K562 (cell line): ENCODE results near the gene SLC9A1. TPM values are rescaled to one million over a fixed set of nuclear protein-coding genes. Genes with fewer than 3 reads are reported as not detected.

Source experiments
- ARHGAP35 ChIP-seq: fragments of 450-650 bp; IDR thresholded peaks from 2 replicates; pipeline ENCODE4 v1.6.1; 2018; ENCODE audit not compliant: partially characterized antibody
- BRD9 ChIP-seq: fragments of 450-650 bp; IDR thresholded peaks from 2 replicates; pipeline ENCODE4 v1.6.1; 2018; ENCODE audit warnings: low read depth; ENCODE audit not compliant: partially characterized antibody
- CBFA2T2 ChIP-seq: fragments of 450-650 bp; conservative IDR thresholded peaks from 2 replicates; pipeline ENCODE4 v1.6.1; 2017; ENCODE audit warnings: mild to moderate bottlenecking
- CBX2 ChIP-seq: fragments of 200-600 bp; sonication (generic); IDR thresholded peaks from one replicate; pipeline ENCODE4 v1.6.1; 2012; ENCODE audit warnings: mild to moderate bottlenecking, low read length, inconsistent platforms; ENCODE audit not compliant: insufficient read depth, poor library complexity, severe bottlenecking
- ELF4 ChIP-seq: fragments of 450-650 bp; formaldehyde crosslinking; IDR thresholded peaks from 2 replicates; pipeline ENCODE4 v1.4.0; 2022; ENCODE audit warnings: missing genetic modification characterization
- GATAD2A ChIP-seq: fragments of 450-650 bp; IDR thresholded peaks from 2 replicates; pipeline ENCODE4 v1.6.1; 2017
- HEY1 ChIP-seq: fragments of 250-450 bp; sonication (Bioruptor Pico); IDR thresholded peaks from 2 replicates; pipeline ENCODE4 v1.5.0; 2020; ENCODE audit warnings: mild to moderate bottlenecking, moderate library complexity, borderline replicate concordance
- KAT2B ChIP-seq: IDR thresholded peaks from one replicate; pipeline ENCODE4 v1.6.1; 2012; ENCODE audit warnings: low read depth, mild to moderate bottlenecking, control low read depth, inconsistent platforms, low read length, moderate library complexity
- MIER1 ChIP-seq: fragments of 450-650 bp; IDR thresholded peaks from 2 replicates; pipeline ENCODE4 v1.6.1; 2016; ENCODE audit warnings: antibody characterized with exemption, mild to moderate bottlenecking, low read depth
- POLR2AphosphoS5 ChIP-seq: IDR thresholded peaks from 2 replicates; pipeline ENCODE4 v1.6.1; 2011; ENCODE audit warnings: mild to moderate bottlenecking, low read depth, low read length, moderate library complexity; ENCODE audit not compliant: control insufficient read depth, insufficient read depth
- POLR3G ChIP-seq: IDR thresholded peaks from 2 replicates; pipeline ENCODE4 v1.6.1; 2011; ENCODE audit not compliant: insufficient read length, insufficient replicate concordance; ENCODE audit errors: extremely low read depth
- RBM22 ChIP-seq: fragments of 200-400 bp; formaldehyde crosslinking; IDR thresholded peaks from 2 replicates; pipeline ENCODE4 v1.6.1; 2018; ENCODE audit warnings: low read length, low read depth; ENCODE audit not compliant: poor library complexity, severe bottlenecking
- RUNX1 ChIP-seq: sonication (generic); IDR thresholded peaks from 2 replicates; pipeline ENCODE4 v1.6.1; 2016; ENCODE audit warnings: antibody characterized with exemption, low read depth
- SMAD3 ChIP-seq: fragments of 450-650 bp; formaldehyde crosslinking; conservative IDR thresholded peaks from 2 replicates; pipeline ENCODE4 v1.4.0; 2020; ENCODE audit warnings: mild to moderate bottlenecking
- TEAD4 ChIP-seq, 2 experiments: sonication (generic) in 1 of 2; formaldehyde crosslinking in 1 of 2; IDR thresholded peaks; 2 replicates each; pipeline versions ENCODE4 v1.6.1 to v1.8.0; 2012 to 2022; ENCODE audit warnings: borderline replicate concordance in 1 of 2, inconsistent platforms in 1 of 2, low read length in 1 of 2, mild to moderate bottlenecking in 1 of 2, missing genetic modification reagents in 1 of 2
- TGIF2 ChIP-seq: sonication (generic); formaldehyde crosslinking; IDR thresholded peaks from 2 replicates; pipeline ENCODE4 v1.8.1; 2022; ENCODE audit warnings: mild to moderate bottlenecking, missing genetic modification reagents, moderate library complexity
- ZFP1 ChIP-seq: fragments of 450-650 bp; formaldehyde crosslinking; IDR thresholded peaks from 2 replicates; pipeline ENCODE4 v1.4.0; 2020; ENCODE audit warnings: mild to moderate bottlenecking, mixed read lengths
- ZNF311 ChIP-seq: fragments of 250-450 bp; sonication (Bioruptor Pico); IDR thresholded peaks from 2 replicates; pipeline ENCODE4 v1.4.0; 2020; ENCODE audit warnings: mild to moderate bottlenecking, moderate library complexity
- ZNF583 ChIP-seq: fragments of 250-450 bp; sonication (Bioruptor Pico); IDR thresholded peaks from 2 replicates; pipeline ENCODE4 v1.4.0; 2020
- polyA plus RNA-seq, 8 experiments: library from polyadenylated mRNA; depleted of rRNA in 4 of 8; stranded (reverse) in 5 of 8; unstranded in 3 of 8; fragments of >200 nt; fragmentation: Nextera tagmentation in 2 of 8; fragmentation: Illumina TruSeq in 1 of 8; extraction: Ambion mirVana in 2 of 8; extraction: Trizol in 1 of 8; gene quantifications; 2 replicates each; pipeline versions ENCODE4 v1.2.1 to v1.2.3, GENCODE V29; 2011 to 2014; ENCODE audit warnings: inconsistent platforms in 1 of 8, missing spikeins in 1 of 8
- total RNA-seq, 7 experiments: library from RNA; depleted of rRNA in 6 of 7; stranded (reverse); fragments of >200 nt in 6 of 7; fragmentation: Illumina TruSeq in 2 of 7; extraction: Trizol in 2 of 7; gene quantifications; 2 replicates each; pipeline versions ENCODE4 v1.2.1 to v1.2.3, GENCODE V29; 2011 to 2021; ENCODE audit warnings: low replicate concordance in 1 of 7
- TF ChIP-seq, protein P1 (sequence below), 2 experiments: fragments of 450-650 bp; IDR thresholded peaks; 2 replicates each; pipeline ENCODE4 v1.6.1; 2018; ENCODE audit warnings: mild to moderate bottlenecking in 2 of 2, low read depth in 1 of 2; ENCODE audit not compliant: partially characterized antibody in 2 of 2
- TF ChIP-seq, protein P2 (sequence below), 2 experiments: fragments of 450-650 bp; conservative IDR thresholded peaks; 2 replicates each; pipeline ENCODE4 v1.6.1; 2017; ENCODE audit warnings: mild to moderate bottlenecking in 2 of 2, moderate library complexity in 2 of 2
- TF ChIP-seq, protein P3 (sequence below): IDR thresholded peaks from 2 replicates; pipeline ENCODE4 v1.6.1; 2011; ENCODE audit warnings: borderline replicate concordance, low read depth, mild to moderate bottlenecking, moderate library complexity, low read length; ENCODE audit not compliant: insufficient read depth, poor library complexity, severe bottlenecking

Gene SLC9A1
- total and polyA plus RNA-seq, 9 of the 15 experiments (the other 6 are each of a cell fraction or from before 2014, with no cell fraction given), result 0.59 to 14.4 (median 2.0) TPM

DNA sequence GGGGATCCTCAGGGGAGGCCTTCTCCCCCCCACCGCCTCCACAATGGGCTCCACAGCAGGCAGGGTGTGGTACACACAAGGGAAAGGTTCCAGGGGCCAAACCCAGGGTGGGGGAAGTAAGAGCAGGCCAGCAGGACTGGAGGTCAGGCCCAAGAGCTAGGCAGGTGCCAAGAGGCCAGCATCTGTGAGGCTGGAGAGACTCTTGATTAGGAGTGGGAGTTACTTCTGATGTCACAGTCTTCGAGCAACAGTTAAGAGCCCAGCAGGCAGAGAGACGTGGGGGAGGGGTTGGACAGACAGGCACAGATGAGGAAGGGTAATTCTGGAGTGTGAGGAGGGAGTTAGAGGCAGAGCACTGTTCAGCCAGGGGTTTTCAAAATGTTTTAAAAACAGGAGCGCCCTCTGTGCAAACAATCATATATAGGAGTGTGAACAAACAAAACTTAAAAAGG, 55.8 kb downstream of the SLC9A1 start (continued):
- TF ChIP-seq, protein P1, sequence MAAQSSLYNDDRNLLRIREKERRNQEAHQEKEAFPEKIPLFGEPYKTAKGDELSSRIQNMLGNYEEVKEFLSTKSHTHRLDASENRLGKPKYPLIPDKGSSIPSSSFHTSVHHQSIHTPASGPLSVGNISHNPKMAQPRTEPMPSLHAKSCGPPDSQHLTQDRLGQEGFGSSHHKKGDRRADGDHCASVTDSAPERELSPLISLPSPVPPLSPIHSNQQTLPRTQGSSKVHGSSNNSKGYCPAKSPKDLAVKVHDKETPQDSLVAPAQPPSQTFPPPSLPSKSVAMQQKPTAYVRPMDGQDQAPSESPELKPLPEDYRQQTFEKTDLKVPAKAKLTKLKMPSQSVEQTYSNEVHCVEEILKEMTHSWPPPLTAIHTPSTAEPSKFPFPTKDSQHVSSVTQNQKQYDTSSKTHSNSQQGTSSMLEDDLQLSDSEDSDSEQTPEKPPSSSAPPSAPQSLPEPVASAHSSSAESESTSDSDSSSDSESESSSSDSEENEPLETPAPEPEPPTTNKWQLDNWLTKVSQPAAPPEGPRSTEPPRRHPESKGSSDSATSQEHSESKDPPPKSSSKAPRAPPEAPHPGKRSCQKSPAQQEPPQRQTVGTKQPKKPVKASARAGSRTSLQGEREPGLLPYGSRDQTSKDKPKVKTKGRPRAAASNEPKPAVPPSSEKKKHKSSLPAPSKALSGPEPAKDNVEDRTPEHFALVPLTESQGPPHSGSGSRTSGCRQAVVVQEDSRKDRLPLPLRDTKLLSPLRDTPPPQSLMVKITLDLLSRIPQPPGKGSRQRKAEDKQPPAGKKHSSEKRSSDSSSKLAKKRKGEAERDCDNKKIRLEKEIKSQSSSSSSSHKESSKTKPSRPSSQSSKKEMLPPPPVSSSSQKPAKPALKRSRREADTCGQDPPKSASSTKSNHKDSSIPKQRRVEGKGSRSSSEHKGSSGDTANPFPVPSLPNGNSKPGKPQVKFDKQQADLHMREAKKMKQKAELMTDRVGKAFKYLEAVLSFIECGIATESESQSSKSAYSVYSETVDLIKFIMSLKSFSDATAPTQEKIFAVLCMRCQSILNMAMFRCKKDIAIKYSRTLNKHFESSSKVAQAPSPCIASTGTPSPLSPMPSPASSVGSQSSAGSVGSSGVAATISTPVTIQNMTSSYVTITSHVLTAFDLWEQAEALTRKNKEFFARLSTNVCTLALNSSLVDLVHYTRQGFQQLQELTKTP (IDR thresholded peaks at IDR 0.05; ENCODE audit: low read depth in 1 of 2, partially characterized antibody in 2 of 2), result peak in 1 of 2 experiments; percentile 71
- peak; percentile 49 for TF ChIP-seq TEAD4 (IDR thresholded peaks at IDR 0.05; ENCODE audit: low read length)
- TF ChIP-seq TEAD4 (CRISPR knock-in tag; IDR thresholded peaks at IDR 0.05; ENCODE audit: borderline replicate concordance), result no peak
- TF ChIP-seq ZNF583 (CRISPR knock-in tag), result no peak
- no peak for TF ChIP-seq RUNX1
- no peak for TF ChIP-seq BRD9
- TF ChIP-seq ZNF311 (CRISPR knock-in tag), result no peak
- TF ChIP-seq KAT2B, result no peak
- no peak for TF ChIP-seq RBM22
- TF ChIP-seq, protein P2, sequence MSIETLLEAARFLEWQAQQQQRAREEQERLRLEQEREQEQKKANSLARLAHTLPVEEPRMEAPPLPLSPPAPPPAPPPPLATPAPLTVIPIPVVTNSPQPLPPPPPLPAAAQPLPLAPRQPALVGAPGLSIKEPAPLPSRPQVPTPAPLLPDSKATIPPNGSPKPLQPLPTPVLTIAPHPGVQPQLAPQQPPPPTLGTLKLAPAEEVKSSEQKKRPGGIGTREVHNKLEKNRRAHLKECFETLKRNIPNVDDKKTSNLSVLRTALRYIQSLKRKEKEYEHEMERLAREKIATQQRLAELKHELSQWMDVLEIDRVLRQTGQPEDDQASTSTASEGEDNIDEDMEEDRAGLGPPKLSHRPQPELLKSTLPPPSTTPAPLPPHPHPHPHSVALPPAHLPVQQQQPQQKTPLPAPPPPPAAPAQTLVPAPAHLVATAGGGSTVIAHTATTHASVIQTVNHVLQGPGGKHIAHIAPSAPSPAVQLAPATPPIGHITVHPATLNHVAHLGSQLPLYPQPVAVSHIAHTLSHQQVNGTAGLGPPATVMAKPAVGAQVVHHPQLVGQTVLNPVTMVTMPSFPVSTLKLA (conservative IDR thresholded peaks at IDR 0.05), result 0 out of 4 replicates have a peak, but pooled peaks of 1 of the 2 experiments have one; percentile 17
- 0 out of 2 replicates have a peak, but pooled peaks have one; percentile 10 for TF ChIP-seq ELF4 (CRISPR knock-in tag)
- TF ChIP-seq POLR3G, result no peak
- TF ChIP-seq, protein P3, sequence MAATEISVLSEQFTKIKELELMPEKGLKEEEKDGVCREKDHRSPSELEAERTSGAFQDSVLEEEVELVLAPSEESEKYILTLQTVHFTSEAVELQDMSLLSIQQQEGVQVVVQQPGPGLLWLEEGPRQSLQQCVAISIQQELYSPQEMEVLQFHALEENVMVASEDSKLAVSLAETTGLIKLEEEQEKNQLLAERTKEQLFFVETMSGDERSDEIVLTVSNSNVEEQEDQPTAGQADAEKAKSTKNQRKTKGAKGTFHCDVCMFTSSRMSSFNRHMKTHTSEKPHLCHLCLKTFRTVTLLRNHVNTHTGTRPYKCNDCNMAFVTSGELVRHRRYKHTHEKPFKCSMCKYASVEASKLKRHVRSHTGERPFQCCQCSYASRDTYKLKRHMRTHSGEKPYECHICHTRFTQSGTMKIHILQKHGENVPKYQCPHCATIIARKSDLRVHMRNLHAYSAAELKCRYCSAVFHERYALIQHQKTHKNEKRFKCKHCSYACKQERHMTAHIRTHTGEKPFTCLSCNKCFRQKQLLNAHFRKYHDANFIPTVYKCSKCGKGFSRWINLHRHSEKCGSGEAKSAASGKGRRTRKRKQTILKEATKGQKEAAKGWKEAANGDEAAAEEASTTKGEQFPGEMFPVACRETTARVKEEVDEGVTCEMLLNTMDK, result no peak
- no peak for TF ChIP-seq MIER1
- TF ChIP-seq SMAD3 (CRISPR knock-in tag), result no peak
- TF ChIP-seq CBX2, result no peak
- TF ChIP-seq CBFA2T2, result peak; percentile 76
- no peak for TF ChIP-seq ZFP1 (CRISPR knock-in tag)
- TF ChIP-seq GATAD2A, result no peak
- 0 out of 2 replicates have a peak, but pooled peaks have one; percentile 46 for TF ChIP-seq POLR2AphosphoS5
- no peak for TF ChIP-seq HEY1 (CRISPR knock-in tag)
- TF ChIP-seq TGIF2 (CRISPR knock-in tag), result no peak
- TF ChIP-seq ARHGAP35, result no peak
